ENCODE data around the gene ILKAP. TPM values are rescaled to one million over a fixed set of nuclear protein-coding genes. Genes with fewer than 3 reads are reported as not detected.
A peak's percentile ranks its signal among the peaks of the same experiment; 100 is the strongest.

ILKAP gene
- total and polyA plus RNA-seq, 4 experiments from 2014 or later, result 44.4 to 87.8 (median 63.2) TPM

GRCh38 chr2:238239863-238240756 is 36.6 kb upstream of the ILKAP start, which contains the start of gene HES6:
Gene HES6, minus strand, starts transcription at chr2:238240038. Its CDS starts 133 bp downstream, at chr2:238239905.
- peak within 1 kb of the TSS in 1 of 2 donors; percentile 52 for H3K4me3 ChIP-seq (ENCODE audit: low read length in 2 of 2)
- ChIA-PET CTCF (ENCODE audit: partially characterized antibody) (interaction anchor here (2.1 kb wide), 1 partner anchor 23 kb away, joined by 7 read pairs; no protein-coding TSS in a partner anchor), POLR2A (ENCODE audit: partially characterized antibody) (interaction anchor here (0.8 to 2.1 kb wide), 3 partner anchors 9 to 37 kb away, joined by 3 to 15 read pairs (median 4); partner anchors contain the start of gene ILKAP)
- DNase-seq, result peak; percentile 68 to 80 (median 74)
- Mint-ChIP-seq H3K36me3 (peaks cover 2 to 5% of the 10 kb centered on the region in 2 donors), H3K27me3 (peaks cover 14 to 15% of the 10 kb centered on the region in 2 donors), H3K4me1 (peaks cover 1 to 32% (median 4%) of the 10 kb centered on the region in 4 donors), H3K9me3 (no peaks in the 10 kb centered on the region), H3K4me3 (peak within 1 kb of the TSS; percentile 87 to 98 (median 91)), H3K27ac (peak within 1 kb of the TSS in 6 of 7 donors; percentile 25 to 91 (median 90))
- H3K36me3 ChIP-seq (ENCODE audit: insufficient read depth, low read length), result no peaks in the 10 kb centered on the region
- H3K4me1 ChIP-seq (ENCODE audit: insufficient read depth, low read length), result peaks cover 12% of the 10 kb centered on the region
- H3K27me3 ChIP-seq (ENCODE audit: insufficient read depth, low read length), result peaks cover 8% of the 10 kb centered on the region
- no peaks in the 10 kb centered on the region for H3K9me3 ChIP-seq (ENCODE audit: control insufficient read depth in 1 of 2, low read length in 2 of 2)
- no peak within 1 kb of the TSS for H3K27ac ChIP-seq (ENCODE audit: low read depth, low read length)
- intact Hi-C loops (cut with micrococcal nuclease), result loop anchor here (2.0 kb wide), 2 partner anchors 37 to 49 kb away; partner anchors contain the start of genes ILKAP and PER2

GRCh38 chr2:238239543-238239862 is 36.0 kb upstream of the ILKAP start:
- H3K4me1 Mint-ChIP-seq, result peaks cover 2 to 33% (median 6%) of the 10 kb centered on the region in 4 donors
- intact Hi-C loops (cut with micrococcal nuclease), result no loop called here
- peak overlapping the region in 3 of 8 donors; percentile 32 to 71 (median 42) for H3K4me3 Mint-ChIP-seq
- no peaks in the 10 kb centered on the region for H3K9me3 ChIP-seq (ENCODE audit: control insufficient read depth in 1 of 2, low read length in 2 of 2)
- H3K27ac Mint-ChIP-seq, result no peak overlapping the region
- H3K4me3 ChIP-seq (ENCODE audit: low read length in 2 of 2), result peak overlapping the region in 1 of 2 donors; percentile 52
- H3K27me3 ChIP-seq (ENCODE audit: insufficient read depth, low read length), result peaks cover 8% of the 10 kb centered on the region
- H3K9me3 Mint-ChIP-seq, result no peaks in the 10 kb centered on the region
- H3K27ac ChIP-seq (ENCODE audit: low read depth, low read length), result no peak overlapping the region
- H3K4me1 ChIP-seq (ENCODE audit: insufficient read depth, low read length), result peaks cover 12% of the 10 kb centered on the region
- no peaks in the 10 kb centered on the region for H3K36me3 ChIP-seq (ENCODE audit: insufficient read depth, low read length)
- DNase-seq, result peak in 1 of 5 donors; percentile 53
- peaks cover 0 to 3% of the 10 kb centered on the region in 2 donors for H3K36me3 Mint-ChIP-seq
- peaks cover 15 to 17% of the 10 kb centered on the region in 2 donors for H3K27me3 Mint-ChIP-seq
- ChIA-PET POLR2A (ENCODE audit: partially characterized antibody) (interaction anchor here (0.6 to 2.1 kb wide), 4 partner anchors 8 to 543 kb away, joined by 3 to 15 read pairs (median 4); partner anchors contain the start of gene ILKAP), CTCF (ENCODE audit: partially characterized antibody) (interaction anchor here (2.1 kb wide), 1 partner anchor 24 kb away, joined by 7 read pairs; no protein-coding TSS in a partner anchor)

- peaks cover 15 to 17% of the 10 kb centered on the region in 2 donors for H3K27me3 Mint-ChIP-seq
- H3K4me1 Mint-ChIP-seq, result peaks cover 2 to 35% (median 7%) of the 10 kb centered on the region in 4 donors
These were observed 35.5 kb upstream of the ILKAP start for GRCh38 chr2:238238766-238239542.

DNA sequence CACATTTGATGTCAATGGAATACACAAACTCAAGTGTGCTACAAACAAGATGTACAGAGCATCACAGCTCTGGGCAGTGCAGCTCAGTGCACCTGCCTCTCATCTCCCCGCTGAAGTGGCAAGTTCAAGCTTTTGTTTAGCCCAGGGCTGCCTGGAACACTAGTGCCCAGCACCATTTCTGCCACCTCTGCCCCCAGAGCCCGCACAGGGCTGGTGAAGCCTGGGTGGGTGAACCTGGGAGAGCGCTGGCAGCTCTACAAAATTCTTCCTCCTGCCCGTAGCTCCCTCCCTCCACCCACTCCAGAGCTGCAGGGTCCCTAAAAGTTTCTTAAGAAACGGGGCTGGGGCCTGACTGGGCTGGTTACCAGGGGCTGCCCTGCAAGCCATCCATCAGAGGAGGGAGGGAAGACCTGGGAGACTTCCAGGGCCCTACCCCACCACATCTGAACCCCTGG is 34.8 kb upstream of the ILKAP start:
- peaks cover 15 to 22% of the 10 kb centered on the region in 2 donors for H3K27me3 Mint-ChIP-seq
- H3K9me3 ChIP-seq (ENCODE audit: control insufficient read depth in 1 of 2, low read length in 2 of 2), result no peaks in the 10 kb centered on the region
- peaks cover 12% of the 10 kb centered on the region for H3K4me1 ChIP-seq (ENCODE audit: insufficient read depth, low read length)
- ChIA-PET POLR2A (ENCODE audit: partially characterized antibody) (interaction anchor here (1.5 to 2.1 kb wide), 2 partner anchors 35 to 37 kb away, joined by 3 to 15 read pairs; partner anchors contain the start of gene ILKAP), CTCF (ENCODE audit: partially characterized antibody) (interaction anchor here (2.1 kb wide), 1 partner anchor 25 kb away, joined by 7 read pairs; no protein-coding TSS in a partner anchor)
- intact Hi-C loops (cut with micrococcal nuclease), result no loop called here
- no peak overlapping the region for H3K27ac ChIP-seq (ENCODE audit: low read depth, low read length)
- peak overlapping the region in 2 of 7 donors; percentile 54 to 70 for H3K27ac Mint-ChIP-seq
- peaks cover 8% of the 10 kb centered on the region for H3K27me3 ChIP-seq (ENCODE audit: insufficient read depth, low read length)
- H3K36me3 Mint-ChIP-seq, result no peaks in the 10 kb centered on the region
- no peaks in the 10 kb centered on the region for H3K9me3 Mint-ChIP-seq
- peak overlapping the region; percentile 41 to 75 (median 62) for H3K4me3 Mint-ChIP-seq
- no peaks in the 10 kb centered on the region for H3K36me3 ChIP-seq (ENCODE audit: insufficient read depth, low read length)
- no peak overlapping the region for H3K4me3 ChIP-seq (ENCODE audit: low read length in 2 of 2)
- DNase-seq, result no peak
- H3K4me1 Mint-ChIP-seq, result peaks cover 5 to 41% (median 11%) of the 10 kb centered on the region in 4 donors

More at GRCh38 chr2:238238766-238239542, 35.5 kb upstream of the ILKAP start:
- no peaks in the 10 kb centered on the region for H3K36me3 ChIP-seq (ENCODE audit: insufficient read depth, low read length)
- H3K9me3 ChIP-seq (ENCODE audit: control insufficient read depth in 1 of 2, low read length in 2 of 2), result no peaks in the 10 kb centered on the region
- peaks cover 8% of the 10 kb centered on the region for H3K27me3 ChIP-seq (ENCODE audit: insufficient read depth, low read length)
- POLR2A ChIA-PET (ENCODE audit: partially characterized antibody), result interaction anchor here (0.6 to 2.1 kb wide), 4 partner anchors 8 to 542 kb away, joined by 3 to 15 read pairs (median 4); partner anchors contain the start of gene ILKAP
- H3K9me3 Mint-ChIP-seq, result no peaks in the 10 kb centered on the region
- H3K4me1 ChIP-seq (ENCODE audit: insufficient read depth, low read length), result peaks cover 12% of the 10 kb centered on the region
- H3K27ac Mint-ChIP-seq, result peak overlapping the region in 2 of 7 donors; percentile 54 to 70
- no peak overlapping the region for H3K27ac ChIP-seq (ENCODE audit: low read depth, low read length)
- peak overlapping the region in 6 of 8 donors; percentile 26 to 67 (median 52) for H3K4me3 Mint-ChIP-seq
- H3K4me3 ChIP-seq (ENCODE audit: low read length in 2 of 2), result peak overlapping the region in 1 of 2 donors; percentile 28
- intact Hi-C loops (cut with micrococcal nuclease), result no loop called here
- CTCF ChIA-PET (ENCODE audit: partially characterized antibody), result interaction anchor here (2.1 kb wide), 1 partner anchor 24 kb away, joined by 7 read pairs; no protein-coding TSS in a partner anchor
- peak; percentile 29 to 56 (median 41) for DNase-seq
- no peaks in the 10 kb centered on the region for H3K36me3 Mint-ChIP-seq

DNA sequence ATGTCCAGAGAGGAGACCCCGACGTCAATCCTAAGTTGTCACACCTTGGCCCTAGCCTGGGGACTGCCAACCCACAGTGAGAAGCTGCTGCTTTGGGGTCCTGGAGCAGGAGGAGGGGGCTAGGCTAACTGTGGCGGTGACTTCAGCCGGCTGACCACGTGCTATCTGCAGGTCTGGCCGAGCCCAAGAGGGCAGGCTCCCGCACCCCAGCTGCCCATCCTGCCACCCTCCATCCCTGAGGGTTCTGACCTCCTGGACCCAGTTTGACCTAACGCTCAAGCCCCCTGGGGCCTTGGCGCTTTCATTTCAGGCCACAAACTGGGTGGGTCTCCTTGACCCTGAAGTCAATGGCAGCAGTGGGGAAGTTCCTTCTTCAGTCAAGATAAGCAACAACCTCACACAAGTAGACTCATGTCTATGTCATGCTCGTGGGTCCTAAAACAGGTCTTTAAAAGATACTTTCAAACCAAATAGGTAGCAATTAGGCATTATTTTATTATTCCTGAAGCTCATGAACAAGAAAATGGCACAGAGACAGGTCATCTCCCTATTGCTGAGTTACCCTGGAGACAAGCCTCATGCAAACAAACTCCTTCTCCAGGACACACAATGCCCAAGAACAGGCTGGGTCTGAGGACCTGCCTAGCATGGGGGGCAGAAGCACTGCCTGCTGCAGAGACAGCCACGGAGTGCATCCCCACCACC is 34.1 kb upstream of the ILKAP start:
- H3K27me3 ChIP-seq (ENCODE audit: insufficient read depth, low read length), result peaks cover 8% of the 10 kb centered on the region
- H3K27ac ChIP-seq (ENCODE audit: low read depth, low read length), result no peak overlapping the region
- Mint-ChIP-seq H3K36me3 (no peaks in the 10 kb centered on the region), H3K4me1 (peaks cover 5 to 43% (median 11%) of the 10 kb centered on the region in 4 donors), H3K27ac (peak overlapping the region in 2 of 7 donors; percentile 23 to 54), H3K9me3 (no peaks in the 10 kb centered on the region), H3K27me3 (peaks cover 15 to 22% of the 10 kb centered on the region in 2 donors), H3K4me3 (peak overlapping the region in 5 of 8 donors; percentile 41 to 69 (median 62))
- POLR2A ChIA-PET (ENCODE audit: partially characterized antibody), result interaction anchor here (1.5 kb wide), 1 partner anchor 36 kb away, joined by 3 read pairs; no protein-coding TSS in a partner anchor
- CTCF ChIA-PET (ENCODE audit: partially characterized antibody), result interaction anchor here (2.1 kb wide), 1 partner anchor 26 kb away, joined by 7 read pairs; no protein-coding TSS in a partner anchor
- no peak for DNase-seq
- no peak overlapping the region for H3K4me3 ChIP-seq (ENCODE audit: low read length in 2 of 2)
- intact Hi-C loops (cut with micrococcal nuclease), result no loop called here
- no peaks in the 10 kb centered on the region for H3K36me3 ChIP-seq (ENCODE audit: insufficient read depth, low read length)
- peaks cover 12% of the 10 kb centered on the region for H3K4me1 ChIP-seq (ENCODE audit: insufficient read depth, low read length)
- H3K9me3 ChIP-seq (ENCODE audit: control insufficient read depth in 1 of 2, low read length in 2 of 2), result no peaks in the 10 kb centered on the region

GRCh38 chr2:238236571-238236970 is 33.1 kb upstream of the ILKAP start:
- H3K4me1 Mint-ChIP-seq, result peaks cover 6 to 46% (median 11%) of the 10 kb centered on the region in 4 donors
- CTCF ChIA-PET (ENCODE audit: partially characterized antibody), result no interaction called here

More at GRCh38 chr2:238236571-238236970, 33.1 kb upstream of the ILKAP start:
- H3K27ac ChIP-seq (ENCODE audit: low read depth, low read length), result no peak overlapping the region
- intact Hi-C loops (cut with micrococcal nuclease), result no loop called here
- H3K36me3 Mint-ChIP-seq, result no peaks in the 10 kb centered on the region
- peaks cover 18 to 24% of the 10 kb centered on the region in 2 donors for H3K27me3 Mint-ChIP-seq
- peaks cover 8% of the 10 kb centered on the region for H3K27me3 ChIP-seq (ENCODE audit: insufficient read depth, low read length)
- H3K36me3 ChIP-seq (ENCODE audit: insufficient read depth, low read length), result no peaks in the 10 kb centered on the region
- peak overlapping the region in 2 of 8 donors; percentile 26 to 35 for H3K4me3 Mint-ChIP-seq
- POLR2A ChIA-PET (ENCODE audit: partially characterized antibody), result no interaction called here
- DNase-seq, result no peak
- H3K4me3 ChIP-seq (ENCODE audit: low read length in 2 of 2), result no peak overlapping the region
- H3K4me1 ChIP-seq (ENCODE audit: insufficient read depth, low read length), result peaks cover 16% of the 10 kb centered on the region
- no peak overlapping the region for H3K27ac Mint-ChIP-seq
- peaks cover 0 to 1% (median 0%) of the 10 kb centered on the region in 8 donors for H3K9me3 Mint-ChIP-seq
- no peaks in the 10 kb centered on the region for H3K9me3 ChIP-seq (ENCODE audit: control insufficient read depth in 1 of 2, low read length in 2 of 2)
